GM21737 (cell line): Measurements from ENCODE around the gene SPEG.

Source experiments
- ATAC-seq: cut with Tn5 transposase; IDR thresholded peaks from one replicate; pipeline ENCODE4 v1.9.1; 2021; ENCODE audit warnings: mild to moderate bottlenecking, moderate library complexity; ENCODE audit not compliant: unreplicated experiment

Gene SPEG

DNA sequence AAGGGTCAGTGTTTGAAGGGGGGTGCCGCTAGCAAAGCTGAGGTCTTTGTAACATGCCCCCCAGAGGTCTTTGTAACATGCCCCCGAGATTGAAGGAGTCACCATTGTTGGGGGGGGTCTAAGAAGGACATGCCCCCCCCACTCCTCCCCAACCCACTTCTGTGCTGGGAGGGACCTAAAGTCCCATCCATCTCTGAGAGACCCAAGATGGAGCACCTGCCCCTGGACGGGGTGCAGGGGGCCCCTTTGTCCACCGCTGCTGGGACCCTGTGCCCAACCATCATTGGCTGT lies 73.7 kb downstream of the SPEG start:
- ATAC-seq = no peak

GRCh38 chr2:219508971-219509779 lies 74.5 kb downstream of the SPEG start:
- peak; percentile 8 for ATAC-seq

- ATAC-seq = peak; percentile 60
Observed at GRCh38 chr2:219509780-219510511, 75.3 kb downstream of the SPEG start.

- no peak for ATAC-seq
Observed at GRCh38 chr2:219510512-219511135, 76.0 kb downstream of the SPEG start.

DNA sequence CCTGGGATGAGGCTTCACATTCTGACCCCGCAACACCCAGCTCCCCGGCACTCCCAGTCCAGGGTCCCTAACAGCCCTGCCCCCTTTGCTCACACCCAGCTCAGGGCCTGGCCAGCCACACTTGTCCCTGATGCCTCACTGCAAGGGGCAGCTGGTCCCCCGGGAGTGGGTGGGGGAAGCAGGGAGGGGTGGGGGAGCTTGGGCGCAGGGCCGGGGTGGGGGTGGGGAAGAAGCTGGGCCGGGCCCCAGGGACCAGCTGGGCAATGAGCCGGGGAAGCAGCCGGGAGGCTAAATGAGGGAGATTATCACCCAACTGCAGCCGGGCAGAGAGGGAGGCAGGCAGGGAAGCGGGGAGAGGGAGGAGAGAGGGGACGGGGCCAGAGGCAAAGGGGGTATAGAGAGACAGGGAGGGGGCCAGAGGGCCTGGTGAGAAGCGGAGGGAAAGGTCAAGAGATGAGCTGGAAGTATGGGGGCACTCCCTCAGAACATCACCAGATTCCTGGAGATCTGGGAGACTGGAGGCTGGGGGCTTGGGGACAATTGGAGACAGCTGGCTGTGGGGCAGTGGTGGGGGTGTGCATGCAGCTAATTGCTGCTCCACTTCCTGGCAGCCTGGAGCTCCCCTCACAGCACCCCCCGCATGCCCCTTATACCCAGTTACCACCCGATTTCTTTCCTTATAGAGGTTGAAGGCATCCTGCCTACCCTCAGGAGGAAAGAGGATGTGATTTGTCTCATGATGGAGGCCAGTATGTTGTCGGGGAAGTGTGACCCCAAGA lies 77.1 kb downstream of the SPEG start:
- no peak for ATAC-seq

DNA sequence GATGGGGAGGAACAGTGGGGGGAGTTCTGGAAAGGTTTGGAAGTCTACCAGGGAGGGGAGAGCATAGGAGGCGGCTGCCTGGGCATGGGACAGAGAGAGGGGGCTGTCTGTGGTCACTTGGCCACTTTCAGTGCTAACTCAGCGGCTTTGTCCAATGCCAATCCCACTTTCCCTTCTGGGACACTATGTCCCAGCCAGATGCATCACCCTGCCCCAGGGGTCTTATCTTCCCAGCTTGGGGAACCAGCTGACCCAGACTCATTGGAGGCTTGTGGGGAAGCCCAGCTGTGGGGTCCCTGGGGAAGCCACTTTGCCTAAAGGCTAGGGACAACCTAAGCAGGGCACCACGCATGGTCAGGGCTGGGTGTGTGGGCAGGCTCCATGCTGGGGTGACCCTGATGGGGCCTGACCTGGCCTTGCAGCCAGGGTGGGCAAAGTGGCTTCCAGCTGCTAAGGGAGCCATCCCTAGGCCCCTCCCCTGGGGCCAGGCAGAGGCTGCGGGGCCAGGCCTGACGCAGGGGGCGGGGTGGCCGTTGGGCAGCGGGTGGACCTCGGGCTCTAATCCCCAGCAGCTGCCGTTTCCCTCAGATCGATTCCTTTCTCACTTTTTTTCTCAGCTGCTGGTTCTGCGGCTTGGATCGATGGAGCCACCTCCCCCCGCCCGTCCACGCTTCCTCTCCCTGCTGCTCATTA lies 78.0 kb downstream of the SPEG start:
- ATAC-seq = no peak

- ATAC-seq = no peak
Observed at GRCh38 chr2:219513787-219514186, 79.1 kb downstream of the SPEG start.

DNA sequence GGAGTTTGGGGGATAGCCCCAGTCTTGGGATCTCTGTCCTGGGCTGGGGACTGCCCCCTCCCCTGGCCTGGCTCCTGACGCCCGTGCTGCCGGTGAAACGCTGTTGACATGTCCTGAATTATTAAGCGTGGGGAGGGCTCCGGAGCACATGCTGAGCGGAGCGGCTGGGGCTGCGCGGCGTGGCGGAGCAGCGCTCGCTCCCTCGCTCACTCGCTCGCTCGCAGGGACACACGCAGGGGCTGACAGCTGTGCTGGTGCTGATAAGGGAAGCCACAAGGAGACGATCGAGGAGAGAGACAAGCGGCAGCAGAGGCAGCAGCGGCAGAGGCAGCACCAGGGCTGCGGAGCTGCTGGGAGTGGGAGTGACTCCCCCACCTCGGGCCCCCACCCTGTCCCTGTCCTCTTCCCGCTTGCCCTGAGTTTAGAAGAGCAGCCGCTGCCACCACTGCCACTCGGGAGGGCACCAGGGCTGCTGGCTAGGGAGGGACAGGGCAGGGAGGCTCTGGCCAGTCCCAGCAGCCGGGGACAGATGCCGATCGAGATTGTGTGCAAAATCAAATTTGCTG lies 79.6 kb downstream of the SPEG start, which contains the start of gene ASIC4:
TSS of gene ASIC4 (plus strand) at position 287 of the 566 bp plus-strand sequence. CDS start at position 530, 243 bp downstream.
- ATAC-seq = no peak

DNA sequence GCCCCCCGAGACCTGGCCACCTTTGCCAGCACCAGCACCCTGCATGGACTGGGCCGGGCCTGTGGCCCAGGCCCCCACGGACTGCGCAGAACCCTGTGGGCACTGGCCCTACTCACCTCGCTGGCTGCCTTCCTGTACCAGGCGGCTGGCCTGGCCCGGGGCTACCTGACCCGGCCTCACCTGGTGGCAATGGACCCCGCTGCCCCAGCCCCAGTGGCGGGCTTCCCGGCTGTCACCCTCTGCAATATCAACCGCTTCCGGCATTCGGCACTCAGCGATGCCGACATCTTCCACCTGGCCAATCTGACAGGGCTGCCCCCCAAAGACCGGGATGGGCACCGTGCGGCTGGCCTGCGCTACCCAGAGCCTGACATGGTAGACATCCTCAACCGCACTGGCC lies 80.2 kb downstream of the SPEG start:
- ATAC-seq = no peak

GRCh38 chr2:219515874-219516629 lies 81.4 kb downstream of the SPEG start:
- ATAC-seq = no peak

DNA sequence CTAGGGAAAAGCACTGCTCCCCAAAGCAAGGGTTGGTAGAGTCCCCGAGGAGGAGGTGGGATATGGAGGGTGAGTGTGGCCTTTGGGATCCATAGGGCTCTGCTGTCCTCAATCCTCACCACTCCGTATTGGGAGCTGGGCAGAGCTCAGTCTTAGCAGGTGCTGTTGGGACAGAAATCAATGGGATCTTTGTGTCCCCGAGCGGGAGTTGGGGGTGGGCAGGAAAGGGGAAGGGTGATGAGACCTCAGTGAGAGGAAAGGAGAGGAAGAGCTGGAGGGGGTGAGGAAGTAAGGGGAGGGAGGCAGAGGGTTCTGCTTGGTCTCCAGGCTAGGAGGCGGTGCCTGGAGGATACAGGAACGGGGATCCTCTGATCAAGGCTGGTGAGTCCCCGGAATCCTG lies 82.2 kb downstream of the SPEG start:
- ATAC-seq = no peak

DNA sequence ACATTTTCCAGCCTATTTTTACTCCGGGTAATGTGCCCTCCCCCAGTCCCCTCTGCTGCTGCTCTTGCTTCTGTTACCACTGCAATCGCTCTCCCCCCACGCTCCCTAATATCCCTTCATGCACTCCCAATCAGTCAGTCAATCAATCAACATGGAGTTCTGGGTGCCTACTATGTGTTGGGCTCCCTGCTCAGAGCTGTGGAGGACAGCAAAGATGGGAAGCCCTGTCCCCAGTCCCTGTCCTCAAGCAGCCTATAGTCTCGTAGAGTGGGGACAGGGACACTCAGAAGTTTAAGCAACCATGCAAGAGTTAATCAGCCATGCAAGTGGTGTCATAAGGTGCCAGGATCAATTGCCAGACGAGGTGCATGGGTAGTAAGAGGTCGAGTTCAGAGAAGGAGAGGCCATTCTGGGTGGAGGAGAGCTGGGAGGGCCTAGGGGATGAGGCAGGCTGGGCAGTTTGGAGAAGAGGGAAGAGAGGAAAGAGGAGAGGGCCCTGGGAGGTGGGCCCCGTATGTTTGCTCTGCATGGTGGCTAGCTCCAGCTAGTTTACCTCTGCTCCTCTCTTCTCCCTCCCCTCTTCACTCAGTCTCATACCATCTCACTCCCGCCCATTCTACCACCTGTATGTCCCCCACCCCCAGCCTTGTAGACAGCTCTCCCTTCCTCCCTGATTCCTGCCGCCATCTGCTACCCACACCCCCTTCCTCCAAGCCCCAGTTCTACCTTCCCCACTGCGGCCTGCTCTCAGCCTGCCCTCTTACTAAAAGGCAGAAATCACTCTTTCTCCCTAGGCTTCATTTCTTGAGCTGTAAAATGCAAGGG lies 83.5 kb downstream of the SPEG start:
- ATAC-seq = no peak

GRCh38 chr2:219519526-219519916 lies 84.9 kb downstream of the SPEG start:
- no peak for ATAC-seq

DNA sequence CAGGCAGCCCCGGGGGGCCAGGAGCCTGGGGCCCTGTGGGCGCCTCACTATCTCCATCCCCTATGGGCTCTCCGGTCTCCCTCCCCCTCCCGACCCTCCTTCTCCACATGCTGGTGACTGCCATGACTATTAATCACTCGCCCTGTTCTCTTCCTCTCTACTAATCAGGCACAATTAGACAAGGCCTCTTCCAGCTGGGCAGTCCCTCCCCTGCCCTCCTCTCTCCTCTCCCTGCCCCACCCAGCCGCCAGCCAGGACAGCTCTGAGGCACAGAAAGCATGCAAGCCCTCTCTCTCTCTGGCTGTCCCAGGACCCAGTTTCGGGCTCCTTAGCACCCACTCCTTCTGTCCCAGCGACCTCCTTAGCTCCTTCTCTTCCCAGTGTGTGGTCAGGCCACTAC lies 85.4 kb downstream of the SPEG start:
- ATAC-seq = no peak

- ATAC-seq = no peak
Observed at GRCh38 chr2:219521066-219521880, 86.6 kb downstream of the SPEG start.

DNA sequence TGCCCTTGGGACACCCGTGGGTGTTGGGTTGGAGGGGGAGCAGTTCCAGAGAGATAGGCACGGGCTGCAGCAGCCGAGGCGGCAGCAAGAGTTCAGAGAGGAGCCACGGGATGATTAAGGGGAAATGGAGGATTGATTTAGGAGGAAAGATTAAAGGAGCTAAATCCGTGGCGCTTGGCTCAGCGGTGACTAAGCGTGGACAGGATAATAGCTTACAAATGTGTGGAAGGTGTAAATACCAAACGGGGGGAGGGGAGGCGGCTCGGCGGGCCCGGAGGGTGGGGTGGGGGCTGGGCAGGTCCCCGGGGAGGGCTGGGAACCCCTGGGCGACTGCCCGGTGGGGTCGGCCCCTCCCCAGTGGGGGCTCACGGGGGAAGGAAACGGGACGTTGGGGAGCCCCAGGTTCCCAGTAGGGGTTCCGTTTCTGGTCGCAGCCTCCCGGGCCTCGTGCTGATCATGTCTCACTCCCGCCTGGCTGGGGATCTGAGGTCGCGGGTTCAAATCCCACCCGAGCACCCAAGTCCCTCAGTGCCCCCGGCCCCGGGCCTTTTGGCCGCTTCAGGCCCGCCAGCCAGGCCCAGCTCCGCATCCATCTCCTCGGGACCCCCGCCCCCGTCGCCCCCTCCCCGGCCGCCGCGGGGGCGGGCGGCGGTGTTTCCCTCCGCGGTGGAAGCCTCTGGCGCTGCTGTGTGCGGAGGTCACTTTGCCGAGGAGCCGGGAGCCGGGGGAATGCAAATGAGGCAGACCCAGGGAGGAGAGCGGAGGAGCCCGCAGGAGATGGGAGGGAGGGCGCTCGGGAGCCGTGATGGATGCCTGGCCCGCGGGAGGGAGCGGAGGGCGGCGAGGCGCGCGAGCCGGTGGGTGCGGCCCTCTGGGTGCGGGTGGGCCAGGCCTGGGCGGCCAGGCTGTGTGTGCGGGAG lies 87.7 kb downstream of the SPEG start:
- ATAC-seq = no peak
